Umbilical cord (tissue), 2 donors: ENCODE data around the gene NBL1. TPM values are rescaled to one million over a fixed set of nuclear protein-coding genes. Genes with fewer than 3 reads are reported as not detected.

Experiments used
- DNase-seq: peaks from one replicate; pipeline ENCODE4 v3.0.0-alpha.2; 2015; ENCODE audit warnings: low spot score
- total RNA-seq: library from RNA; depleted of rRNA; stranded (reverse); fragments of >200 nt; gene quantifications from one replicate; pipeline ENCODE4 v1.2.3, GENCODE V29; 2014; ENCODE audit warnings: low replicate concordance; ENCODE audit not compliant: insufficient read depth

NBL1 gene
- total RNA-seq = 15.9 TPM

DNA sequence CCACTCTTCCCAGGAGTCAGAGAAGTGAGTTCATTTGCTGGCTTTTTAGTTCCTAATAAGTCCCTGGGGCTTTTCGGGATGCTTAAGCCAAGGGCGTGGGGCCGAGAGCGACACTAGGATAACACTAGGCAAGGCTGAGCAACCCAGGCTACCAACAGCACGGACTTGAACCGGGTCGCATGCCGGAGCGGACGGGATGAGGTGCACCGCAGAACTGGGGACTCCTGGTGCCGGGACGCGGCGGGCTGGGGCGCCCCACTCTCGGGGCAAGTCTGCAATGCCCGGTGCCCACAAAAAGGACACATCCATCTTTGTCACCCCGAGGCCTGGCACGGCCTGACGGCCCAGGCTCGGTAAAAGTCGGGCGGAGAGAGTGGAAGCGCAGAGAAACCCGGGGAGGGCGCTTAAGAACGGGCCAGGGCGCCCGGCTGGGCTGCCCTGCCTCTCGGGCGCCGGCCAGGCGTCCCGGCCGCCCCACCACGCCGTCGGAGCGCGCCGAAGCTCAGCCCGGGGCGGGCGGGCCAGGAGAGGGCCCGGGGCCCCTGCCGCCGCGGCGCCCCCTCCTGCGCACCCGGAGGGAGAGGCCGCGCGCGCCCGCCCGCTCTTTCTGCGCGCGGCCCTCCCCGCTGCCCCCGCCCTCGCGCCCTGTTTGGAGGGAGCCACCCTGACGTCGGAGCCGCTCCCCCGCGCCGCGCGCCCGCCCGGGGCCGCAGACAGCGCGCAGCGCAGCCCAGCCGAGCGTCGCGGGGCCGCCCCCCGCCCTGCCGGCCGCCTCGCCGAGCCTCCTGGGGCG is at the start of gene NBL1:
NBL1 (plus strand) TSS at position 710 of the 793 bp plus-strand sequence. CDS start 10,720 bp downstream, outside the sequence.
- peak; percentile 52 for DNase-seq

- DNase-seq = no peak
These were observed 47.9 kb upstream of the NBL1 start for GRCh38 chr1:19596065-19596713.

GRCh38 chr1:19596714-19597495 is 47.2 kb upstream of the NBL1 start:
- peak; percentile 99 for DNase-seq

GRCh38 chr1:19597496-19598309 is 46.4 kb upstream of the NBL1 start:
- DNase-seq = peak; percentile 35

DNA sequence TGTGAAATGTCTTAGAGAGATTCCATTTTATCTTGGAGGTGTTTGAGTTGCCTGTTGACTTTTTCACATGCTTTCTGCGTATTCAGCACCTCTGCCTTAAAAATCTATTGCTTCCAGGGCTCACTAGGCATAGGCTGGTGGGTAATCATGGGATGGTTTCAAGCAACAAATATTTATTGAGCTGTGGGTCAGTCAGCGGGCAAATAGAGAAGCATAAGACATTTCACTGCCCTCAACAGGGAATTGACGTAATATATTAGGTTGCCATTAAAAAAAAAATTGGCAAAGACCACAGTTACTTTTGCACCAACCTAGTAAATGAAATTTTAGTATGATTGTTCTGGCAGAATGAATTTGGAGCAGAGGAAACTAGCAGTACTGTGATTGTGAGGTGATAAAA is 44.3 kb upstream of the NBL1 start:
- no peak for DNase-seq

GRCh38 chr1:19602486-19602885 is 41.6 kb upstream of the NBL1 start:
- no peak for DNase-seq

DNA sequence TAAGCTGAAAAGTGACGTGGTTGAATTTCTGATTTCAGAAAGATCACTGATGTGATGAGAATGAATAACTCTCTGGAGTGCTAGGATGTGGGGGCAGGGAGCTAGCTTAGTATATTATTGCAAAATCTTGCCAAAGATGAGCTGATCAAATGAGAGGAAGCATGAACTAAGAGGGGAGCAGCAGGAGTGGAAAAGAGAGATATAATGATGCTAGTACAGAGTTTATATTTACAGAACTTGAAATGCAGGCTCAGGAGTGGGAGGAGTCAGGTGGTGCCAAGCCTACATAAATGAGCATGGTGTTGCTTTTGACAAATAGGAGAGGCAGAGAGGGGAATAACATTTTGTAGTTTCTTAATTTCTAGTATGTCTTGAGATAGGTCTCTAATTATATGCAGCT is 38.1 kb upstream of the NBL1 start:
- DNase-seq = no peak

- DNase-seq = no peak
These were observed 37.1 kb upstream of the NBL1 start for GRCh38 chr1:19606817-19607642.

GRCh38 chr1:19608232-19608631 is 35.9 kb upstream of the NBL1 start:
- no peak for DNase-seq

DNA sequence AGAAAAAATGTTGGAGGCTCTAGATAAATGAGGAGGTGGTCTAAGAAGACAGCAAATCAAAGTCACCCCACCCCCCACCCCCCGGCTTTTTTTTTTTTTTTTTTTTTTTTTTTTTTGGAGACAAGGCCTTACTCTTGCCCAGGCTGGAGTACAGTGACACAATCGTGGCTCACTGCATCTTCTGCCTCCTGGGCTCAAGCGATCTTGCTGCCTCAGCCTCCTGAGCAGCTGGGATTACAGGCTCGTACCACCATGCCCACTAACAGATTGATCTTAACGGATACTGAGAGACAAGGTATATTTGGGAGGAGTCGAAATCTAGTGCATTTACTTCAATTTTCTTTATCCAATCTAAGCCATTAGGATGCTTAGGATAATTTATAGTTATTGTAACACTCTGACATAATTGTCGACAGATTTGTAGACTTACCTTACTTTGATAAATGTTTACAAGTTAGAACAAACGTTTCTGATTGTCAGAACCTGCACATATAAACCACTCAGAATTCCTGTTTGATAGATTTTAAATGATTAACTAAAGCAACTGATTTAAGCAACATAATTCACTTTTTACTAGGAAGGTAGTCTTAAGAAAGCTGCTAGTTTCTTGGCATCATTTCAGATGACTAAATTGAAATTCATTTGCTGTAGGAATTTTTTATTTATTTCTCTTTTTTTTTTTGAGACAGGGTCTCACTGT is 33.7 kb upstream of the NBL1 start:
- DNase-seq = no peak

GRCh38 chr1:19612530-19612929 is 31.6 kb upstream of the NBL1 start:
- DNase-seq = no peak

- no peak for DNase-seq
These were observed 30.9 kb upstream of the NBL1 start for GRCh38 chr1:19613171-19613703.

- DNase-seq = no peak
These were observed 28.7 kb upstream of the NBL1 start for GRCh38 chr1:19615438-19615837.

- DNase-seq = no peak
These were observed 27.6 kb upstream of the NBL1 start for GRCh38 chr1:19616489-19616888.

DNA sequence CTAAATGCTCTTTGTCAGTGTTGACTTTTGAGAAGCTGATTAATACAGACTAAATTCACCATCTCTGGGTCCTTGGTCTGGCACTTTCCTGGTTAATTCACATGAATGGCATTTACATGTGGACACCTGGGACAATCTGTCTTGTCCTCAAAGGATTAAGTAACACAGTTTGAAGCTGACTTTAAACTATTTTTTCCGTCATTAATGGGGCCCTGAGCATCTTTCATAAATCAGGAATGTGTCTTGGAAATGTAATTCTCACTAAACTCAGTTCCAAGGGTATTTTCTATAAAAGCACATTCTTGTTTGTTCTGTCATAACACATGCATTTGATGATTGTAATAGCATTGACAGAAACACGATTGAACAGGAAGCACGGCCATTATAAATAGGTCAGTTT is 26.7 kb upstream of the NBL1 start:
- no peak for DNase-seq

GRCh38 chr1:19618428-19618827 is 25.7 kb upstream of the NBL1 start:
- DNase-seq = no peak

- DNase-seq = no peak
These were observed 24.3 kb upstream of the NBL1 start for GRCh38 chr1:19619697-19620384.

- DNase-seq = no peak
These were observed 23.3 kb upstream of the NBL1 start for GRCh38 chr1:19620786-19621185.
